Activated B cell treated with CpG ODN at 0.5 μM for 24 hours (primary cell): ENCODE results near the gene PIN4. TPM values are rescaled to one million over a fixed set of nuclear protein-coding genes. Genes with fewer than 3 reads are reported as not detected.

Experiments
- ATAC-seq: fragments of 200-7000 bp; cut with Tn5 transposase; one replicate; pipeline ENCODE4 v1.10.0; 2021; ENCODE audit warnings: low read depth, mild to moderate bottlenecking, moderate library complexity
- CTCF ChIA-PET: fragments of 350-600 bp; sonication (Branson Sonifier 250); formaldehyde crosslinking; loops from one replicate; lab custom pipeline; 2021; ENCODE audit warnings: antibody characterized with exemption; lab: Charles Lee
- POLR2A ChIA-PET: fragments of 350-600 bp; sonication (Branson Sonifier 250); formaldehyde crosslinking; loops from one replicate; lab custom pipeline; 2021; ENCODE audit warnings: antibody characterized with exemption; lab: Charles Lee
- DNase-seq: peaks from one replicate; pipeline ENCODE4 v3.0.0; 2022
- H3K27ac Mint-ChIP-seq: one replicate; pipeline ENCODE4 v1.8.0; 2020; ENCODE audit warnings: mixed read lengths
- H3K27me3 Mint-ChIP-seq: one replicate; pipeline ENCODE4 v1.8.0; 2021; ENCODE audit warnings: mixed read lengths
- H3K36me3 Mint-ChIP-seq: one replicate; pipeline ENCODE4 v1.8.0; 2021; ENCODE audit warnings: low read depth, mixed read lengths
- H3K4me1 Mint-ChIP-seq: one replicate; pipeline ENCODE4 v1.8.0; 2021; ENCODE audit warnings: mixed read lengths
- H3K4me3 Mint-ChIP-seq: one replicate; pipeline ENCODE4 v1.8.0; 2020; ENCODE audit warnings: mild to moderate bottlenecking, mixed read lengths
- H3K9me3 Mint-ChIP-seq: one replicate; pipeline ENCODE4 v1.8.0; 2020; ENCODE audit warnings: mixed read lengths
- intact Hi-C: fragments of 100-400 bp; cut with micrococcal nuclease; formaldehyde crosslinking; loops from one replicate; pipeline ENCODE4 v1.15.1; 2024
- total RNA-seq: library from RNA; stranded (reverse); gene quantifications from 2 replicates; pipeline ENCODE4 v1.2.3, GENCODE V29; 2022
- TF ChIP-seq, protein P1 (sequence below): fragments of 200-600 bp; IDR thresholded peaks from one replicate; pipeline ENCODE4 v1.8.0; 2022; ENCODE audit warnings: antibody characterized with exemption, mild to moderate bottlenecking

The PIN4 gene
- total RNA-seq: 10.1 and 10.9 TPM in 2 replicates

DNA sequence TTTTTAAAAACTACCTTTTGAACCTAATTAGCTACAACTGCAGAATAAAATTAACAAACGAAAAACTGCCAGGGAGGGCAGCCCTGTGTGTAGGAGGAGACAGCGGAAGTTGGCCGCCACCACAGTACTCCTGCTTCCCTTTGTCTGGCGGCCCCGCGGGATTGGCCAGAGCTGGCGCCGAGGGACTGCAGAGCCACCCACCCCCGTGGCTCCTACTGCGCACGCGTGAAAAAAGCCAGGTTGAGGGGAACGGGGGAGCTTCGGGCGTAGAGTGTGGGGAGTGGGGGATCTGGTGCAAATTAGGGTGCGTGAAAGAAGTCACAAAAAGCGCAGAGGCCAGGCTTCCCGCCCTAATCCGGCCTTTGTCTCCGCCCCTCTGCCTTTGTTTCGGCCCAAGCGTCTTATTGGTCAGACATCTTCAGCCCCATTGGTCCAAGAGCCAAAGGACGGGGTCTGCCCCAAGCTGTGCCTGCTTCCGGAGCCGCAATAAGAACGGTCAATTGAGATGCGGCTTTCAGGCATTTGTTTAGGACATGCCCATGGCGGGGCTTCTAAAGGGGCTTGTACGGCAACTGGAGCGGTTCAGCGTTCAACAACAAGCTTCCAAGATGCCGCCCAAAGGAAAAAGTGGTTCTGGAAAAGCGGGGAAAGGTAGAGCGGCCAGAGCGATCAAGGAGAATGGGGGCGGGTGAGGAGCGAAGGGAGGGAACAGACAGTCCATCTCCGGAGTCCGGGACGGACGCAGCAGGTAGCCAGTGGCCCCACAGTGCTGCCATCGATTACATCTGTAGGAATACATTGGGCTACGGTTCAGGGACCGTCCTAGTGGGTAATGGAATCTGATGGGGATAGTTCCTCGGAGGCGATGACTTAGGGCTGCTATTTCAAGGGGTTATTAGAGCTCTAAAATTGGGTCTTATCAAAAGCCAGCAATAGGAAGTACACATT is at the start of gene PIN4:
Gene PIN4 (plus strand): TSS at position 580 of the 948 bp plus-strand sequence. CDS start 29 bp downstream, at position 609.
- ATAC-seq (peak; percentile 93), DNase-seq (peak; percentile 67)
- TF ChIP-seq, protein P1, sequence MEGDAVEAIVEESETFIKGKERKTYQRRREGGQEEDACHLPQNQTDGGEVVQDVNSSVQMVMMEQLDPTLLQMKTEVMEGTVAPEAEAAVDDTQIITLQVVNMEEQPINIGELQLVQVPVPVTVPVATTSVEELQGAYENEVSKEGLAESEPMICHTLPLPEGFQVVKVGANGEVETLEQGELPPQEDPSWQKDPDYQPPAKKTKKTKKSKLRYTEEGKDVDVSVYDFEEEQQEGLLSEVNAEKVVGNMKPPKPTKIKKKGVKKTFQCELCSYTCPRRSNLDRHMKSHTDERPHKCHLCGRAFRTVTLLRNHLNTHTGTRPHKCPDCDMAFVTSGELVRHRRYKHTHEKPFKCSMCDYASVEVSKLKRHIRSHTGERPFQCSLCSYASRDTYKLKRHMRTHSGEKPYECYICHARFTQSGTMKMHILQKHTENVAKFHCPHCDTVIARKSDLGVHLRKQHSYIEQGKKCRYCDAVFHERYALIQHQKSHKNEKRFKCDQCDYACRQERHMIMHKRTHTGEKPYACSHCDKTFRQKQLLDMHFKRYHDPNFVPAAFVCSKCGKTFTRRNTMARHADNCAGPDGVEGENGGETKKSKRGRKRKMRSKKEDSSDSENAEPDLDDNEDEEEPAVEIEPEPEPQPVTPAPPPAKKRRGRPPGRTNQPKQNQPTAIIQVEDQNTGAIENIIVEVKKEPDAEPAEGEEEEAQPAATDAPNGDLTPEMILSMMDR: no peak
- ChIA-PET CTCF (interaction anchor here (1.3 kb wide), 1 partner anchor 162 kb away, joined by 3 read pairs; no protein-coding TSS in a partner anchor), POLR2A (interaction anchor here (0.5 to 2.2 kb wide), 10 partner anchors 11 to 815 kb away, joined by 3 to 21 read pairs (median 6); partner anchors contain the start of genes ERCC6L, RPS4X, RTL5 and TAF1)
- no peak within 1 kb of the TSS for H3K27ac Mint-ChIP-seq
- H3K4me1 Mint-ChIP-seq: peaks cover 11% of the 10 kb centered on the region
- H3K27me3 Mint-ChIP-seq: no peaks in the 10 kb centered on the region
- intact Hi-C loops: loop anchor here (1.0 to 5.0 kb wide), 6 partner anchors 49 to 391 kb away; partner anchors contain the start of genes HDAC8 and RPS4X
- peaks cover 8% of the 10 kb centered on the region for H3K36me3 Mint-ChIP-seq
- no peak within 1 kb of the TSS for H3K4me3 Mint-ChIP-seq
- H3K9me3 Mint-ChIP-seq: no peaks in the 10 kb centered on the region

DNA sequence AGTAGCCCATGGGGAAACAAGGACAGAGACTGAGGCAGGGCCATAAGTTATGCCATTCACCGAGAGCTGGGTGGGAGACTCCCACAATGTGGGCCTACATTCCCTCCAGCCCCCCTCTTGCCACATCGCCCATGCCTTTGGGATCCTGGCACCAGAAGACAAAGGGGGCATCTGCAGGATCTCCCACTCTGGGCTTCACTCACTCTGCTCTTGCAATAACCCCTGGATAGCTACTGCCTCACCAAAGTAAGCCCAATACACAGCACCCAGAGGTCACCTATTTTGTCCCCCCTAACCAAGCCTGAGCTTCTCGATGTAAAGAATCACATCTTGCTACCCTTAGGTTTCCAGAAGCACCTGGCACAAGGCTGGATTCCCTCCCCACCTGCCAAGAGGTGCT is 49.1 kb upstream of the PIN4 start:
- DNase-seq (no peak), ATAC-seq (no peak)
- peaks cover 10% of the 10 kb centered on the region for H3K4me1 Mint-ChIP-seq
- POLR2A ChIA-PET: interaction anchor here (1.2 to 2.1 kb wide), 5 partner anchors 10 to 145 kb away, joined by 3 to 21 read pairs (median 5); partner anchors contain the start of genes PIN4 and RPS4X
- TF ChIP-seq, protein P1: no peak
- H3K36me3 Mint-ChIP-seq: no peaks in the 10 kb centered on the region
- peaks cover 9% of the 10 kb centered on the region for H3K27me3 Mint-ChIP-seq
- peak overlapping the region; percentile 80 for H3K4me3 Mint-ChIP-seq
- no peak overlapping the region for H3K27ac Mint-ChIP-seq
- no peaks in the 10 kb centered on the region for H3K9me3 Mint-ChIP-seq
- CTCF ChIA-PET: interaction anchor here (1.3 to 1.5 kb wide), 2 partner anchors 10 to 86 kb away, joined by 3 read pairs; no protein-coding TSS in a partner anchor
- intact Hi-C loops: loop anchor here (1.0 to 5.0 kb wide), 2 partner anchors 49 to 145 kb away; partner anchors contain the start of genes PIN4 and RPS4X

DNA sequence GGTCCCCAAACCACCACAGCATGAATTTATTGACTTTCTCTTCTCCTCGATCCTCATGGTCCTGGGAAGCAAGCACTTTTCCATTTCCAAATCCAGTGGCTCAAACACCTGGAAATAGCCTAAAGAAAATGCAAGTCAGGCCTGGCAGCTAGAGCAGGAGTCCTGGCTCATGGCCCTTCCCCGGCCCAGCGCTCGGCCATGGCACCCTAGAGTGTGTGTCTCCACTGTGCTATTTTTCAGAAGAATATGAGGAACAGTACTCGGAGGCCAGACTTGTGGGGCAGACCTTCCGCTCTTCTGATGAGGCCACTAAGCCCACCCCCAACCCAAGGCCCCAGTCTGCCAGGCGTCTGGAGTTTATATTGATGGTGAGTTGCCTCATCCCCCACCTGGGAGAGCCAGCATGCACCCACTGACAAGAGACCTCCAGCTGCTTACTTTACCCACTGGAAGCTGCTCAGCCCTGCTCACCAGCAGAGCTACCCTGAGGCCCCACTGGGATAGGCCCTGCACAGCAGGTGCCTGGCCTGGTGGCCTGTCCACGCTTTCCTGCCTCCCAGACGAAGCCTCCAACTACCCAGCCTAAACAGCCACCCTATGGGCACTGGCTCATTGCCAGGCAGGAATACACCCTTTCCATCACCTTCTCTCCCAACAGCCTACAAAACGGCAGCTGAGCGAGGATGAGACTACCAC is 47.6 kb upstream of the PIN4 start:
- no peaks in the 10 kb centered on the region for H3K36me3 Mint-ChIP-seq
- intact Hi-C loops: loop anchor here (5.0 kb wide), 1 partner anchor 143 kb away; the partner anchor contains the start of gene RPS4X
- TF ChIP-seq, protein P1: no peak
- H3K4me1 Mint-ChIP-seq: peaks cover 10% of the 10 kb centered on the region
- H3K9me3 Mint-ChIP-seq: no peaks in the 10 kb centered on the region
- ATAC-seq (no peak), DNase-seq (no peak)
- ChIA-PET POLR2A (no interaction called here), CTCF (no interaction called here)
- H3K27ac Mint-ChIP-seq: no peak overlapping the region
- H3K4me3 Mint-ChIP-seq: no peak overlapping the region
- H3K27me3 Mint-ChIP-seq: peaks cover 9% of the 10 kb centered on the region

DNA sequence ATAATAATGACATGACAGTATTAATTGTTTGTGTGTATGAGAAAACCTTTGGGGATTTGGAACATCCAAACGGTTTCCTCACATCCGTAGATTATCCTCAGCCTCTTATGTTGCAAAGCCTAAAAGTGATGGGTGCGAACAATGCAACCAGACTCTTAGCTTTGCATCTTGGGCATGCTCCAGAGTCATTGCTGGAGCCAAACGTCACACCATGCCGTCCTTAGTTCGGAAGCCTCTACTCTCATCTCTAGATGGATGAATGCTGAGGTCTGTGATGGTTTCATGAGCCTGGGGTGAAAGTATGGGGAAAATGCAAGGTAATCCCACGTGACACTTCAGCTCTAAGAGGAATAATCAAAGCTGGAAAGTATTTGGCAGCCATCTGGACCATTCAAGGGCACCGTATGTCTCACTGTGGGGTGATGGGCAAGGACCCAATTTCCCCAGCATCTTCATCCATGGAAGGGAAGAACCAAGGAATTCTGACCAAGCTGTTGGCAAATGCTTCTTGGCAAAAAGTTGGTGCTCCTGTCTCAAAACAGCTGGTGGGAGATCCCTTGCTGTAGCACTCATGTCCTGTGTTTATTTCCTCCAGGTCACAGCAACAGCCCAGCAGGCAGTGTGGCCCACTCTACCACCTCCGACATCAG is 43.6 kb upstream of the PIN4 start:
- Mint-ChIP-seq H3K27me3 (peaks cover 9% of the 10 kb centered on the region), H3K4me1 (peaks cover 17% of the 10 kb centered on the region), H3K27ac (no peak overlapping the region), H3K4me3 (no peak overlapping the region), H3K9me3 (no peaks in the 10 kb centered on the region), H3K36me3 (no peaks in the 10 kb centered on the region)
- intact Hi-C loops: no loop called here
- DNase-seq (no peak), ATAC-seq (no peak)
- CTCF ChIA-PET: no interaction called here
- POLR2A ChIA-PET: no interaction called here
- TF ChIP-seq, protein P1: no peak
